GM19035 (cell line): ENCODE measurements around the gene FRY.

Experiments
- ATAC-seq: cut with Tn5 transposase; IDR thresholded peaks from one replicate; pipeline ENCODE4 v1.9.1; 2021; ENCODE audit not compliant: unreplicated experiment

The FRY gene

DNA sequence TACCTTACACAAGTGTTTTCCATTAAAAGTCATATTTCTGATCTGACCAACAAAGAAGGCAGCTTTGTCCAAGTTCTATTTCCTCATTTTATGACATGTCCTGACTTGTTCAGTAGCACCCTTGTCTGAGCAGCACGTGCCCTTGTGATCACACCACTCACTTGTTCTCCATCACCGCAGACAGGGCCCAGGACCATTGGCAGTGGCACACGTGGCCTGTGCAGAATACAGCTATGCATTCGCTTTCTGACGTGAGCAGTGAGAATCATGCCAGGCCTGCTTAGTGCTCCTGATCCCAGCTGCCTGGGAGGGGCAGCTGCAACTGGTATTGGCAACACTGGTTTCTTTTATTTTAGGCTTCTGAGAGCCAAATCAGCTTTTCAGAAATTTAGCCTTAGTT, 134.2 kb downstream of the FRY start:
- no peak for ATAC-seq

DNA sequence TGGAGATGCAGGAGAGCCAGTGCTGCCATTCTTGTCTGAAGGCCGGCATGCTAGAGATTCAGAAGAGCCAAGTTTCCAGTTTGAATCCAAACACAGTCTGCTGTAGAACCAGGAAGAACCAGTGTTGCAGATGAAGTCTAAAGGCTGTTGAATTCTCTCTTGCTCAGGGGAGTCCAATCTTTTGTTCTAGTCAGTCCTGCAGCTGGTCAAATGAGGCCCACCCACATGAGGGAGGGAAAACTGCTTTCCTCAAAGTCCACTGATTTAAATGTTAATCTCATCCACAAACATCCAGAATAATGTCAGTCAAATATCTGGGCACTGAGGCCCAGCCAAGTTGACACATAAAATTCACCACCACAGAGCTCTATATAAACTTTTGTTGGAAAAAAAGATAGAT, 136.6 kb downstream of the FRY start:
- ATAC-seq, result no peak

DNA sequence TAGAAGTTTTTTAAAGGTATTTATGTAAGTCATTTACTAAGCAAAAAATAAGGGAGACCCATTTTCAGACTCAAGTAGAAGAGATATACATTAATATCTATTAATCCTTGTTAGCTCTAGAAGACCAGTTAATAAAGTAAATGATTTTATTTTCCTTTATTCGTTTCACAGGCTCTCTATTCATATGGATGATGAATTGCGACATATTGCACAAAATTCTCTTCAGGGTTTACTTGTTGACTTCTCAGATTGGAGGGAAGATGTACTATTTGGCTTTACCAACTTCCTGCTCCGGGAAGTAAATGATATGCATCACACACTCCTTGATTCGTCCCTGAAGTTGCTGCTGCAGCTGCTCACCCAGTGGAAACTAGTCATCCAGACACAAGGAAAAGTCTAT, 139.3 kb downstream of the FRY start:
- ATAC-seq, result no peak

DNA sequence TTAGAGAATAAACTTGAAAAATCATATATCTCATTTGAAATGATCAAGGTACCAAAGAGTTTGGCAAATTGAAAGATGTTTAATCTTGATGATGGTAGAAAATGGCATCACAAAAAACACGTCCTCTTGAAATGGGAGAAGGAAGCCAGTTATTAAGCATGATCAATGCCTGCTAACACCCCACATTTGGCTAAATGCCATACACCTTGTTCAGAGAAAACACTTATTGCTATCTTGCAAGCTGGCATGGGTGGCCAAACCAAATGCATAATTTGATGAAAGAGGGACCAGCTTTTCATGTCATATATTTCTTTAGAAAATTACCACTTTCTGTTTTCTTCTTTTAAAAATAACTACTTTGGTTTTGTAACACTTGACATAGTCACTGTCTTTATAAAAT, 142.3 kb downstream of the FRY start:
- ATAC-seq, result no peak

DNA sequence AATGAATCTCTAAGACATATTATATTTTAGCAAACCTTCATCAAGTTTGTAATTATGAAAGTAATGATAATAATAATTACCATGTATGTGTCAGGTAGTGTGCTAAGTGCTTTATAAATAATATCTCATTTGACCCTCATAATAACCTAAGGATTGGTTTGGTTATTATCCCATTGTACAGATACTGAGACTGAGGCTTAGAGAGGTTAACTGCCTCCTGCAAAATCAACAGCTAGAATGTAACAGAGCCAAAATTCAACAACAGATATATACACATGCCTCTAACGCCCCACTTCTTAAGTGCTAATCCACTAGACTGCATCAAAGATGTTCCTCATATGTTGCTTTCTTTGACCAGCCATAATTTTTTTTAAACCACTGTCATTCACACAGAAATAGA, 142.8 kb downstream of the FRY start:
- no peak for ATAC-seq

DNA sequence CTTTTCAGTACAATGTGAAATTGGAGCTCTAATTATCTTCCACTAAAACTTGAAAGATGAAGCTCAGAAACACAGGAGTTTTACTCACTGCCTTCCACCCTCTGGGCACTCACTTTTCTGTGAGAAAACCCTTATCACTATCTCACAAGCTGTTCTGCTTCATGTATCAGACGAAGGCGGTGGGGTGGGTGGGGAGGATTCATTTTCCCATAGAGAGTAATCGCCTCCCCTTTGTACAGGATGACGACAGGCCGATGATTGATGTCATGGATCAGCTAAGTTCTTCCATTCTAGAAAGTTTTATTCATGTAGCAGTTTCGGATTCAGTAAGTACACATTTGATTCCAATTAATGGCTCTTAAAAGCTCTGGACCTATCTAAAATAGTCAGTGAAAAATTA, 143.7 kb downstream of the FRY start:
- no peak for ATAC-seq

DNA sequence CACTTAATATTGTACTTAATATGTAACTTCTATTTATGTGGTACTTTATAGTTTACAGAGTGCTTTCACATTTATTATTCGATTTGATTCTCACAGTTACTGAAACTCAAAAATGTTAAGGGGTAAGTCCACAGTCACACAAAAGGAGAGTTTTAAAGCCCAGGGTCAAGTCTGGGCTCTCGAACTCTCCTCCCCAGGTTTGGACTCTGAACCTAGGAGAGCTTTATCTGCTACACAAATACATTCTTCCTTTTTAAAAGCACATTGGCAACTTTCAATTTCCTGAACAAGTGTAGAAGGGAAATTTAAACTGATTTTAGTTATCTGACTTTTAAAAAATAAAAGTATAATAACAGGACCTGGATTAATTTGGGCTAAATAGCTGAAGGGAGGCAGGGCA, 144.4 kb downstream of the FRY start:
- no peak for ATAC-seq

DNA sequence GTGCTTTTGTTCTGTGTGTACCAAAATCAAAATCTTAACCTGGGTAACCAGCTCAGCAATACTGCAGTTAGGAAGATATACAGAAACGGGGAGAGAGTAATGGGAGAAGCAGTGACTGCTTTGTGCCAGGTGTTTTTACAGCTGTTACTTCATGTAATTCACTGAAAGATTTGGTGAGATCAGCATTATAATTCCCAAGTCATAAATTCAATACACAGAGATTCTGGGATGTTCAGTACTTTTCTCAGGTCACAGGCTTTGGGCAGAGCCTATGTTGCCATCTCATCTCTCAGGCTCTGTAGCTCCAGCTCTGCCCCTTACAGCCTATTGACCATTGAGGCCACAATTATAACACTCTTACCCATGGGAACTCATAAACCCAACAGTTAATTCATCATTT, 145.1 kb downstream of the FRY start:
- ATAC-seq, result no peak

DNA sequence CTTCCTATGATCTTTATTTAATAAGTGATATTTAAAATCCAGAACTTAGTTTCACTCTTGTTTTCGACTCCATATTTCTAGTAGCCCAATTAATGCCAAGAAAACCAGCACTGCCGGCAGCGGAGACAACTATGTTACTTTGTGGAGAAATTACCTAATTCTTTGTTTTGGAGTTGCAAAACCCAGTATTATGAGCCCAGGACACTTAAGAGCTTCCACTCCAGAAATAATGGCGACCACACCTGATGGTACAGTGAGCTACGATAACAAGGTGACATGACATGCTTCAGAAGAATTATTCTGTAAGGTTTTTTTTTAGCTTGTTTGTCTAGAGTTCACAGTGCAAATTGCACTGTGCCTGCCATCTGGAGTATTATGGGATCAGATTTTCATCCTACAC, 147.2 kb downstream of the FRY start:
- no peak for ATAC-seq

DNA sequence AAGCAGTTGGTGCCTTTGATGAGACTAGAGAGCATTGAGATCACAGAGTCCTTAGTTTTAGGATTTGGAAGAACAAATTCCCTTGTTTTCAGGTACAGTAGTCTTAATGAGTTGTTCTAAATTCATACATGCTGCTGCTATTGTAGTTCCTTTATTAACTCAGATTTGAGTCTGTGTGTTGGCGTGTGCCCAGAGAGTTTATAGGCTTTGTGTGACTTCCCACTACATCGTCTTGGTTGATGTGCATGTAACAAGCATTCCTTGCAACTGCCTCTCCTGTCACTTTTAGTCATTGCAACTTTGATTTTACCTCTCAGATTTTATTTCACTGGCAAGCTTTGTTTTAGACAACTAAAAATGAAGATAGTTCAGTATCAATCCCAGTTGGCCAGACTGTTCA, 148.1 kb downstream of the FRY start:
- ATAC-seq, result no peak

DNA sequence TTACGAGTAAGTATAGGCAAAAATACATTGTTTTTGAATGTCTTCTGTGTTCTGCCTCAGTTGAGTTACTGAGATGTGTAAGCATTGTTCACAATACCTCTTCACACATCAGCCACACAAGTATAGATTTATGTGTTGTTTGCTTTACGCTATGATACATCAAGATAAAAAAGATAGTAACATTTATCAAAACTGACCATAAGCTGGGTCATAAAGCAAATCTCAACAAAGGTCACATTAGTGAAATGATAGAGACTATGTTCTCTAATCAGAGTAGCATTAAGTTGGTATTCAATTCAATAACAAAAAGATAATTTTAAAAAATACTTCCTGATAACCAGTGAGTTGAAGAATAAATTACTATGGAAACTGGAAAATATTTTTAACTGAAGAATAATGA, 156.1 kb downstream of the FRY start:
- ATAC-seq, result no peak

DNA sequence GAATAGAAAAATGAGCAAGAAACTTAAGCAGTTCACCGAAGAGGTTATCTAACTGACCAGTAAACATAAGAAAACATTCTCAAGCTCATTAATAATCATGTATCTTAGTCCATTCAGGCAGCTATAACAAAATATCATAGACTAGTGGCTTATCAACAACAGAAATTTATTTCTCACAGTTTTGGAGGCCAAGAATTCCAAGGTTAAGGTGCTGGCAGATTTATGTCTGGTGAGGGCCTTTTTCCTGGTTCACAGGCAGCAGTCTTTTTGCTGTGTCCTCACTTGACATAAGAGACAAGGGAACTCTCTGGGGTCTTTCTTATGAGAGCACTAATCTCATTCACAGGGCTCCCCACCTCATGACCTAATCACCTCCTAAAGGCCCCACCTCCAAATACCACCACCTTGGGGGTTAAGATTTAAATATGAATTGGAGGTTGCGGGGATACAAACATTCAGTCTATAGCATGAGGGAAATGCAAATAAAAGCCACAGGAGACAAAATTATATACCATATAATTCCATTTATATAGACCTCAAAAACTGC, 160.0 kb downstream of the FRY start:
- no peak for ATAC-seq

DNA sequence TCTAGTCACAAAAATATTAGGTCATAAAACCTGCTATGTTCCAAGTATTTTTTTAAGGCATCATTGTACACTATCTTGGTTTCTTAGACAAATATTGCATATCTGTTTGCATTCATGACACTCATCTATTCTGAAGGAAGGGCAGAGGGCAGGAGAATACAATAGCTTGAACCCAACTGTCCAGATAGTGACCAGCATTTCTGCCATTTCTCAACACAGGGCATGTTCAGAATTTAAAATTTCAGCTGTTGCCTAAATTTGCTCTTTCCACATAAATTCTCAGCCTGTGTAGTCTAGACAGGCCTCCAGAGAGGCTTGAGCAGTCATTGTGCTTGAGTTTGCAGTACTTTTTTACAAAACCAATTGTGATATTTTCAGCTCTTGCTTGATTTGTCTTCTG, 164.1 kb downstream of the FRY start:
- no peak for ATAC-seq

DNA sequence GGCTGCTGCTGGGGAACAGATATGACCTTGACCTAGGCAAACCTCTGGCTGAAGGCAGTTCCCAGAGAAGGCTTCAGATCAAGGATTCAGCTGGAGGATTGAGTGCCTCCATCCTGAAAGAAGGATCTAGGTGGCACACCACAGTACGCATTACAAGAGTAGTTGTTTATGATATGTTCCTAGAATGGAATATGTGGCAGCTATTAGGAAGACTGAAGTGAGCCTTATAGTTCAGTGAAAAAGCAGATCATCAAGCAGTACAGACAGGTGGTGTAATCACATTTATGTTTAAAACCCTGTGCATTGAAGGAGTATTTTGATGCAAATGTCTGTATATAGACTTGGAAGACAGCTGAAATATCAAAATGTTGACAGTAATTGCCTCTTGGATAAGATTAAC, 167.6 kb downstream of the FRY start:
- ATAC-seq, result no peak

DNA sequence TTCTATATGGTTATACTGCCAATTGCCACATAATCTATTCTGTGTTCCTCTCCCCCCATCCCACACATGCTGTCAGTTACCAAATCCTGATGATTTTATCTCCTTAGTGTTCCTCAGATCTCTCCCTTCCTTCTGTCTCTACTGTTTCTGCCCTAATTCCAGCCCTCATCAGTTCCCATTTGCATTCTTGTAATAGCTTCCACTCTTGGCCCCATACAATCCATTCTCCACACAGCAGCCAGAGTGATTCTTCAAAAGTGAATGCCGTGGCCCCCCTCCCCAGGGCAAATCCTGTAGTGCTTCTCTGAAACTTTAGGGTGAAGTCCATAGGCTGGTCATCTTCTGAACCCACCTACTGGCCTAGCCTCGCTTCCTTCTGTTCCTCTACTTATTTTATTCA, 169.2 kb downstream of the FRY start:
- ATAC-seq, result no peak

DNA sequence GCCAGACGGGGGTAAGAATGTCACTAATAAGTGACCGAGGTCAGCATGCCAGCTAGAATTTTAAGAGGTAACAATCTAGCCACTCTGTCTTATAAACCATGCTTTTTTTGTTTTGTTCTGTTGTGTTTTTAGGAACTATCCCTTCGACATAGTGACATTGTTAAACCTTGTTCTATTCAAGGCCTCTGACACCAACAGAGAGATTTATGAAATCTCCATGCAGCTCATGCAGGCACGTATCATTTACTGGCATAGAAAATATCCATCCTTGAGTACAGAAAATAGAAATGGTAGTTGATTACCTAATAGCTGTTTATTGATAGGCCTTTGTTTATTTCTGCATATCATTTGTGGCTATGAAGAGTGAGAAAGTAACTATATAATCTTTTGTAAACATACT, 170.2 kb downstream of the FRY start:
- ATAC-seq, result no peak

DNA sequence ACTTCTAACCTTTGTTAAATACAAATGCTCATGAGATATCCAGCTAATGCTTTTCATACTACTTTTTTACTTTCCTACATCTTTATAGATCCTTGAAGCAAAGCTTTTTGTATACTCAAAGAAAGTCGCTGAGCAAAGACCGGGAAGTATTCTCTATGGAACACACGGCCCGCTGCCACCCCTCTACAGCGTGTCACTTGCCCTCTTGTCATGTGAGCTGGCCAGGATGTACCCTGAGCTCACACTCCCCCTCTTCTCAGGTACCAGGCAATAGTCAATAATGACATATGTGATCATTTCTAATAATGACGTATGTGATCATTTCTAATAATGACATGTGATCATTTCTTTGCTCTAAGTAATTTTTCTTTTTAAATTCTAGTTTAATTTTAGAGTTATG, 170.7 kb downstream of the FRY start:
- no peak for ATAC-seq

DNA sequence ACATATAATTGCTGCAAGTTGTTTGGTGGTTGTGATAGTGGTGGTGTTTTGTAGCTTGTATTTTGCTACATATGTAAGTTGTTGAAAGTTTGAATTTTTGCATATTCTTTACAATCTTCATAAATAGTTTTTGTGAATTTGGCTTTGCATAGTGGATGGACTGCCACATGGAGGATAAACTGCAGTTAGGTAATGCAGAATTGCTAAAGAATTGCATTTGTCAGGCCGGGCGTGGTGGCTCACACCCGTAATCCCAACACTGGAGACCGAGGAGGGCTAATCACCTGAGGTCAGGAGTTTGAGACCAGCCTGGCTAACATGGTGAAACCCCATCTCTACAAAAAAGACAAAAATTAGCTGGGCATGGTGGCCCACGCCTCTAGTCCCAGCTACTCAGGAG, 171.6 kb downstream of the FRY start:
- ATAC-seq, result no peak

DNA sequence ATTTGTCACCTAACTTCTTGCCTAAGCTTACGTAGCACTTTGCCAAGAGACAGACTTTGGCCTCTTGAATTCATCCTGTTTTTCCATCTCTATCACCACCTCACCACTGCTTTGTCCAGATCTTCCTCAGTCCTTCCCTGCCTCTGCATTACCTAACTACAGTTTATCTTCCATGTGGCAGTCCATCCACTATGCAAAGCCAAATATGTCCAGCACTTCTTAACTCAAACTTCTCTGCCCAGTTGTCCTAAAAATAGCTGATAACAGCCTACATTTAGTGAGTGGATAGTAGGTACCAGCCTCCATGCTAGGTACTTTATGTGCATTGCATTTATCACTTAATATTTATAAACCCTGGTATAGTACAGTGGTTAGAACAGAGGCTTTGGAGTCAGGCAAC, 172.2 kb downstream of the FRY start:
- no peak for ATAC-seq

DNA sequence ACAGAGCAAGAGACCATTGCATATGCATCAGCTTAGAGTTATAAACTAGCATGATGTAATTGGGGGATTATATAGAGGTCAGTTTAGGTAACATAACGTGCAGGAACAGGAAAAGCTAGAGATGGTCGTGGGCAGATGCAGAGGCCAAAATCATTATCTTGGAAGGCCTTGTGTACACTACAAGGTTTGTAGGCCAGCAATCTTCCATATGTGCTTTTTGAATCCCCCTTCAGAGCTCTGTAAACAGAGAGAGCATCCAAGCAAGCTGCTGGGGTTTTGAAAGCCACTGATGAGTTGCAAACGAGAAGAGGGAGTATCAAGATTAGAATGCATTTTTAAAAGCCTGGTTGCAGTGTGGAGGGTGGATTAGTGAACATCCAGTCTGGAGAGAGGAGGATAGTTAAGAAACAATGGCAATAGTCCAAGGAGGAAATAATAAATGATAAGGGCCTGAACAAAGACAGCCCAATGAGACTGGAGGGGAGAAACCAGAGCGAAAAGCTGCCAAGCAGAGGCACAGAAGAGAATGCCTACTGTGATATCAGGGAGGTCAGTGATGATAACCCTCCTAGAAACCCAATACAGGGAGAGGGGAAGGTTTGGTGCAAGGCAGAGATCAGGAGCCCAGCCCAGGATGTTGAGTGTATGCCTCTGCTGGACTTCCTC, 174.0 kb downstream of the FRY start:
- no peak for ATAC-seq

DNA sequence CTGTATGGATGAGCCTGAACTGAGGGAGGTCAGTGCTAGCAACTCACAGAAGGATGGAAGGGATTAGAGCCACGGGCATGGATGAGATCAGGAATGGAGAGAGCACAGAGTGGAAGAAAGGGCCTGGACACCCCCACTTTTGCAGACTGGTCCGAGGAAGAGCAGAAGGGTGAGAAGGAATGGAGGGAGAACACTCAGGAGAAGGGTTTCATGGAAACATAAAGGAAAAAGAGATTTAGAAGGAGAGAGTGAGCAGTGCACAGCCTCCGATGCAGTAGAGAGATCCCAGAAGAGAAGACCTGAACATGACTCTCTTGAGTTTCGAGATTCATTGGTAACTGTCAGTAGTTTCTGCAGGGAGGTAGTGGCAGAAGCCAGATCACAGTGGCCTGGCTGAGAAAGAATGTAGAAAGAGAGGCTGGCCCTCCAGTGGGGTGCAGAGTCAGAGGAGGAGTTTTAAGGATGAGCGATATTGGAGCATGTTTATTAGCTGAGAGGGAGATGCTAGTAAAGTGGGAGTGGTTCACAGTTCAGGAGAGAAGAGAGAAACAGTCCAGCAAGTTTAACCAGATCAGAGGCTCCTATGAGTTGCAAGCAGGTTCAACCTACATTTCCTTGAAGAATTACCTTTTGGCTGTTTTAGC, 174.6 kb downstream of the FRY start:
- no peak for ATAC-seq

DNA sequence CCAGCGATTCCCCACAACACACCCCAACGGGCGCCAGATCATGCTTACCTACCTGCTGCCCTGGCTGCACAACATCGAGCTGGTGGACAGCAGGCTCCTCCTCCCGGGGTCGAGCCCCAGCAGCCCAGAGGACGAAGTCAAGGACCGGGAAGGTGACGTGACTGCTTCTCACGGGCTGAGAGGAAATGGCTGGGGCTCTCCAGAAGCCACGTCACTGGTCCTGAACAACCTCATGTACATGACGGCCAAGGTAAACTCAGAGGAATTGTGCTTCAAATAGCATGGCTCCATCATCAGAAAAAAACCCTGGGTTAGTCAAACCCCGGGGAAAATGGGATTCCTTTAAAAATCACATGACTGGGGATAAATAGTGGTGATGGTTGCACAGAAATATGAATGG, 177.3 kb downstream of the FRY start:
- no peak for ATAC-seq

DNA sequence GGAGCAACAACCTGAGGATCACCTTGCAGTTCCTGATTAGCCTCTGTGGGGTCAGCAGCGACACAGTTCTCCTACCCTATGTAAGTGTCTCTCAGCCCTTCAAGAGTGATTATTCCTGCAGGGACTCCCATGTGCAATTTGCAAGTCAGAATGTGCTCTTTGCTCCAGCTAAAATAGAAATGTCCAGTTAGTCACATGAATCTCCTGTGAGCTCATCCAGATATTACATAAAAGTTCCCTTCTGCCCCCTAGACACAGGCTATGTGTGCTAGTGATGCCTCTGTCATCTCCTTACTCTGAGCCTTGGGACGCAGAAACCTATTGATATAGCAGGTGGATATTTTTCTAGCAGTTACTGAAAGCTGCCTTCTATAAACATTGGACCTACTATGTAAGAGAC, 178.1 kb downstream of the FRY start:
- ATAC-seq, result no peak
